ENCODE results near the gene DCLK1. TPM values are rescaled to one million over a fixed set of nuclear protein-coding genes. Genes with fewer than 3 reads are reported as not detected.

DCLK1 gene
- total RNA-seq, 1 experiment from 2014 or later: not detected

GRCh38 chr13:36061054-36061453 is 70.1 kb downstream of the DCLK1 start:
- H3K4me1 Mint-ChIP-seq (ENCODE audit: low read depth, unreplicated experiment): no peaks in the 10 kb centered on the region
- no peak overlapping the region for H3K4me3 Mint-ChIP-seq (ENCODE audit: unreplicated experiment)
- Histone ChIP-seq H3K4me3 (ENCODE audit: low read depth, low read length) (no peak overlapping the region), H3K4me1 (no peaks in the 10 kb centered on the region), H3K27me3 (replicated peaks; ENCODE audit: control insufficient read depth, insufficient read depth, low read length) (no peaks in the 10 kb centered on the region), H3K36me3 (ENCODE audit: control insufficient read depth, insufficient read depth, low read length) (no peaks in the 10 kb centered on the region), H3K9me3 (no peaks in the 10 kb centered on the region)
- no peaks in the 10 kb centered on the region for H3K36me3 Mint-ChIP-seq (ENCODE audit: insufficient read depth, unreplicated experiment)
- DNase-seq: no peak
- ChIA-PET POLR2A (no interaction called here), CTCF (no interaction called here)
- H3K27ac Mint-ChIP-seq (ENCODE audit: unreplicated experiment): no peak overlapping the region
- intact Hi-C loops (cut with micrococcal nuclease; ENCODE audit: unreplicated experiment): no loop called here
- peaks cover 2% of the 10 kb centered on the region for H3K27me3 Mint-ChIP-seq (ENCODE audit: insufficient read depth, unreplicated experiment)
- H3K9me3 Mint-ChIP-seq (ENCODE audit: unreplicated experiment): no peaks in the 10 kb centered on the region
- TF ChIP-seq CTCF (IDR thresholded peaks at IDR 0.05; ENCODE audit: insufficient read depth in 1 of 2, low read depth in 1 of 2, low read length in 1 of 2, severe bottlenecking in 1 of 2, unreplicated experiment in 1 of 2): no peak
- no TSS peak for BruUV-seq (replicated peaks)

- Histone ChIP-seq H3K9me3 (no peaks in the 10 kb centered on the region), H3K36me3 (ENCODE audit: control insufficient read depth, insufficient read depth, low read length) (no peaks in the 10 kb centered on the region), H3K4me1 (no peaks in the 10 kb centered on the region), H3K4me3 (ENCODE audit: low read depth, low read length) (no peak overlapping the region), H3K27me3 (replicated peaks; ENCODE audit: control insufficient read depth, insufficient read depth, low read length) (no peaks in the 10 kb centered on the region)
- H3K27ac Mint-ChIP-seq (ENCODE audit: unreplicated experiment): no peak overlapping the region
- H3K9me3 Mint-ChIP-seq (ENCODE audit: unreplicated experiment): no peaks in the 10 kb centered on the region
- no peaks in the 10 kb centered on the region for H3K4me1 Mint-ChIP-seq (ENCODE audit: low read depth, unreplicated experiment)
- H3K4me3 Mint-ChIP-seq (ENCODE audit: unreplicated experiment): no peak overlapping the region
- peaks cover 2% of the 10 kb centered on the region for H3K27me3 Mint-ChIP-seq (ENCODE audit: insufficient read depth, unreplicated experiment)
- CTCF ChIA-PET: no interaction called here
- BruUV-seq (replicated peaks): no TSS peak
- DNase-seq: no peak
- no peaks in the 10 kb centered on the region for H3K36me3 Mint-ChIP-seq (ENCODE audit: insufficient read depth, unreplicated experiment)
- TF ChIP-seq CTCF (IDR thresholded peaks at IDR 0.05; ENCODE audit: insufficient read depth in 1 of 2, low read depth in 1 of 2, low read length in 1 of 2, severe bottlenecking in 1 of 2, unreplicated experiment in 1 of 2): no peak
- intact Hi-C loops (cut with micrococcal nuclease; ENCODE audit: unreplicated experiment): no loop called here
- POLR2A ChIA-PET: no interaction called here
Observed at GRCh38 chr13:36059321-36059720, 71.9 kb downstream of the DCLK1 start.

GRCh38 chr13:36058116-36058515 is 73.1 kb downstream of the DCLK1 start:
- ChIA-PET POLR2A (no interaction called here), CTCF (no interaction called here)
- no peak overlapping the region for H3K4me3 ChIP-seq (ENCODE audit: low read depth, low read length)
- Mint-ChIP-seq H3K4me1 (ENCODE audit: low read depth, unreplicated experiment) (no peaks in the 10 kb centered on the region), H3K27me3 (ENCODE audit: insufficient read depth, unreplicated experiment) (peaks cover 2% of the 10 kb centered on the region), H3K9me3 (ENCODE audit: unreplicated experiment) (no peaks in the 10 kb centered on the region), H3K36me3 (ENCODE audit: insufficient read depth, unreplicated experiment) (no peaks in the 10 kb centered on the region), H3K4me3 (ENCODE audit: unreplicated experiment) (no peak overlapping the region), H3K27ac (ENCODE audit: unreplicated experiment) (no peak overlapping the region)
- BruUV-seq (replicated peaks): no TSS peak
- intact Hi-C loops (cut with micrococcal nuclease; ENCODE audit: unreplicated experiment): no loop called here
- no peak for DNase-seq
- no peaks in the 10 kb centered on the region for H3K9me3 ChIP-seq
- no peaks in the 10 kb centered on the region for H3K36me3 ChIP-seq (ENCODE audit: control insufficient read depth, insufficient read depth, low read length)
- H3K4me1 ChIP-seq: no peaks in the 10 kb centered on the region
- H3K27me3 ChIP-seq (replicated peaks; ENCODE audit: control insufficient read depth, insufficient read depth, low read length): no peaks in the 10 kb centered on the region
- no peak for TF ChIP-seq CTCF (IDR thresholded peaks at IDR 0.05; ENCODE audit: insufficient read depth in 1 of 2, low read depth in 1 of 2, low read length in 1 of 2, severe bottlenecking in 1 of 2, unreplicated experiment in 1 of 2)
